NOMO-1 treated with dmso at 0.1 percent for 144 hours (cell line): ENCODE measurements around the gene RBBP8.
"Not testable (repeated sequence)": the region's sequence is repeated elsewhere in the genome, so short reads cannot be mapped to it uniquely, and the experiment has no call there.

Experiments used
- DNase-seq: peaks from one replicate; lab custom pipeline; 2025; ENCODE audit not compliant: unreplicated experiment; lab: John Stamatoyannopoulos, UW

The RBBP8 gene

GRCh38 chr18:22939649-22940048, 6.5 kb downstream of the RBBP8 start:
- peak; percentile 46 for DNase-seq

DNA sequence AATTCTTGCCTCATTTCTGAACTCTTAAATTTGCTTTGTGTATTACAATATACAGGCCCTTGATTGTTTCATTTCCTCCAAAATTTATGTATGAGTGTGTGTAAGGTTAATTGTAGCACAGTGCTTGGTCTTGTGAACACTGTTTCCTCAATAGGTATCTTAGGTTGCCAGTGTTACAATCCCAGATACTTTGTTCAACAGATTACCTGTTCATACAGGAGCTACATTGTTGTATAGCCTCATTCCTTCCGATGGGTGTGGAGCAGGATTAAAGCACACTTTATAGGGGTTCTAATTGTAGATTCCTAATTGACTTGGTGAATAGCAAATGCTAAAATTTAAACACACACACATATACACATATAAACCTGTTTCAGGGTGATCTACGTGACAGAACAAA, 10.7 kb downstream of the RBBP8 start:
- no peak for DNase-seq

DNA sequence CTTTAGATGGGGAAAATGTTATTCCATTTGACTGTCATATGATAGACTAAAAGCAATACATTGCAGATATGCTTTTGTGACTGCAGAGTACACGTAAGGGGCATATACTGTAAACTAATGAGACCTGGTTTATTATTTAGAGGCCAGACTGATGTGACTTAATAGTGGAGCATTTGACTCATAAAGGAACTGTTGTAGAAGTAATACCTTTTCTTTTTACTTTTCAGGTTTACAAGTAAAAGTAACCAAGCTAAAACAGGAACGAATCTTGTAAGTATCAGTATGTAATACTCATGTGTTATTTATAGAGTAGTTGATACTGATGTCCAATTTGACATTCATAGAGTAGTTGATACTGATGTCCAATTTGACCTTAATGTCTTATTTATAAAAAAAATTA, 13.1 kb downstream of the RBBP8 start:
- DNase-seq, result no peak

GRCh38 chr18:22946846-22947245, 13.7 kb downstream of the RBBP8 start:
- no peak for DNase-seq

DNA sequence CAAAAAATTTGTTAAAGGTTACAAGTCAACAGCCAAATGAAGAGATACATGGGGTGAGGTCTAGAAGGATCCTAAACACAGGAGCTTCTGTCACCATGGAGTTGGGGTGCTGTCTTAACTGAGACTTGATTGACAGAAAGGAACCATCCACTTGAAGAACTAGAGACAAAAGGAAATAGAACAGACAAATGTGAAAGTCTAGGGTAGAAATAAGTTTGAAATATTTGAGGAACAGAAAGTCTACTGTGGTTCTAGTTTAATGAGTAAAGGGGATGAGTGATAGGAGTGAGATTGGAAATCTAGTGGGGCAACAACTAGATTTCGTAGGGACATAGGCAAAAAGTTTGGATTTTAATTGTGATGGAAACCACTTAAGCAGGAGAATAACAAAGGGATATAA, 18.7 kb downstream of the RBBP8 start:
- DNase-seq, result no peak

DNA sequence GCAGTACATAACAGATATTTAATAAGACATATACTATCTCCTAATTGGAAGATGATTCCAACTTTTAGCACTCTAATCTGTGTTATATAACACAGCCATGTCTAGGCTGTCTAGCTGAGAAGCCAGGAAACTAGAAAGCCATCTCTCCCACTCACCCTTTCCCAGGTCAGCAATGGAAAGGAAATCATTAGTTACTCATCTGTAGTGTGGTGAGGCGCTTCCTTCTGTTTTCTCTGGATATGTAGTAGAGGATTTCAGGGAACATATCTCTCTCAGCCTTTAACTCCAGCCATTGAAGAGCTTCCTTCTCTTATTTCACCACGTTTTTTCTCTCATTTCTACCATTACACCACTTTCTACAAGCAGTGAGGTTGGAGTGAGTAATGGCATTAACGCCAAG, 19.4 kb downstream of the RBBP8 start:
- no peak for DNase-seq

- DNase-seq, result not testable (repeated sequence)
Observed at GRCh38 chr18:22953982-22954381, 20.9 kb downstream of the RBBP8 start.

DNA sequence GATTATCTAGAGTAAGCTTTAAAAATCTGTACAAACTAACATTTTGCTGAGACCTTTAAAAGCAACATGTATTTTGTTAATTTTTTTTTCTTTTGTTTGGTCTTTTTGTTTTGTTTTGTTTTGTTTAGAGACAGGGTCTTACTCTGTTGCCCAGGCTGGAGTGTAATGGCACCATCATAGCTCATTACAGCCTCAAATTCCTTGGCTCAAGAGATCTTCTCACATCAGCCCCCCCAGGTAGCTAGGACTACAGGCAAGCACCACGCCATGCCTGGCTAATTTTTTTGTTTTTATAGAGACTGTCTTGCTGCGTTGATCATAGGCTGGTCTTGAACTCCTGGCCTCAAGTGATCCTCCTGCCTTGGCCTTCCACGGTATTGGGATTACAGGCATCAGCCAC, 23.1 kb downstream of the RBBP8 start:
- no peak for DNase-seq

GRCh38 chr18:22961156-22961555, 28.0 kb downstream of the RBBP8 start:
- DNase-seq, result no peak

- DNase-seq, result no peak
Observed at GRCh38 chr18:22962004-22962403, 28.9 kb downstream of the RBBP8 start.

DNA sequence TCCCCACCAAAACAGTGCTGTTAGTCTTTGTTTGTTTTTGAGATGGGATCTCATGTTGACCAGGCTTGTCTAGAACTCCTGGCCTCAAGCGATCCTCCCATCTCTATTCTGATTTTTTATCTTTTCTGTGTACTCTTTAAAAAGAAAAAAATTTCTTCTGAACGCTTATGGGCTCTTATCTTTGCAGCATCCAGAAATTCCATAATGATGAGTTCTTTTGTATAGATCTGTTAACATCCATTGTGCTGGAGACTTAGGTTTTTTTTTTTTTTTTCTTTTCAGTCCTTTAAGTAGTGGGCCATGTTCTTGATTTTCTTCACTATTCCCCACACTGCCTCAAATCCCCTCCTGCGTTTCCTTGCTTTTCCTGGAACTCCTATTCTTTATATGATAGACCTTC, 31.0 kb downstream of the RBBP8 start:
- DNase-seq, result no peak

- no peak for DNase-seq
Observed at GRCh38 chr18:22964722-22965121, 31.6 kb downstream of the RBBP8 start.

DNA sequence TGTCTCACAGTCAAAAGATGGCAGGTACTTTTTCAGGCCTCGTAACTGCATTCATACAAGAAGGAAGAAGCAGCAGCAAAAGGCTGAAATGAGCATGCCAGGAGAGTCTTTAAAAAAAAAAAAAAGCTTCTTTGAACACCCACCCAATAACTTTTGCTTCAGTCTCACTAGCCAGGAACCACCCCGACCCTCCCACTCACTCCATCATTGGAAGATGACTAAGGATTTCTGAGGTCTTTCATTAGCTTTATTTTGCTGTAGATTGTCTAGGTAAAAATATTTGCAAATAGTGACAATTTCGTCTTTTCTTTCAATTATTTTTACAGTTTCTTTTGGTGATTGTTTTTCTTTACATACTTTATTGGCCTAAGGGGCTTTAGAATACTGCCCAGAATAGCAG, 37.9 kb downstream of the RBBP8 start:
- no peak for DNase-seq

DNA sequence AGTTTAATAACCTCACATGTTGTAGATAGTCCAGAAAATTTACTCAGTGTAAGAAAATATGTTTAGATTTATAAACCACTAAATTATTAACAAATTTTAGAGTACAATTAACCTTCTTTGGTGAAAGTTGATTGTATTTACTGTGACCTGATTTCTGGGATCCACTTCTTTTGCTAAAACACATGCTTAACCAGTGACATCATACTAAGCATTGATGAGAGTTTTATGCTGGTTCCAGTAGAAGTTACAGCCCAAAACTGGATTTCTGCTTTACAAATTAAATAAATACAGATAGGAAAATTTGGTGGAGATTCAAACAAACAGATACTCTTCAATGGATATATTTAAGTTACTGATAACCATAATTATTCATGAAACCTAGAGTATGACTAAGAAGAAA, 40.9 kb downstream of the RBBP8 start:
- no peak for DNase-seq

DNA sequence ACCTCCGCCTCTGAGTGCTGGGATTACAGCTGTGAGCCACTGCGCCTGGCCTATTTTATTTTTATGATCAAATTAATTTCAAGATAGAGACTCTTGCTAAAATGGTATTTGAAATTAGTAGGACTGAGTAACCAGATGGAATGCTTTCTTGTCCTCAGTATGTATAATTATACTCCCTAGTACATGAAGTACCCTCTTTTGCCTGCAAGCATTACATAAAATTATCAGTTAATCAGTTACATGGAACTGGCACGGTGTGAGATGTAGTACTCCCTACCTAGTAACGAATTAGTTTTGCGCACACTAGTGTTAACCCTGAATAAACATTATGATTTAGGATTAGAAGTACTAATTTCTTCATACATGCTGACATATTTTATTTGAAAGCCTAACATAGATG, 41.6 kb downstream of the RBBP8 start:
- no peak for DNase-seq

DNA sequence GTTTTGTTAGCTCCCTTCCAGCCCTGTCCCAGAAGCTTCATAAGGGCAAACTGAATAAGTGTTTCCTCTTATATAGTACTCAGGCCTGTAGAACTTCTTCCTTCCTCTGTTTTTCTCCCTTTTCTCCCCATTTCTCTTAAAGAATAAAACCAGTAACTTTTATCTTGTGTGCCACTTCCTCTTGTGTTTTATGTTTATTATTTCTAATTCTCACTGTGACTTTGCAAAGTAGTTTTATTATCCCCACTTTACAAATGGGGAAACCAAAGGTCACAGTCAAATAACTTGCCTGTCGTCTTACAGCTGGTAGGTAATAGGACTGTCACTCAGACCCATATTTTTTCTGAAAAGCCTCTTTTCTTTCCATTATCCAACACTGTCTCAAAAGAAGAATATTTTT, 42.4 kb downstream of the RBBP8 start:
- no peak for DNase-seq

- no peak for DNase-seq
Observed at GRCh38 chr18:22977847-22978701, 44.9 kb downstream of the RBBP8 start.

DNA sequence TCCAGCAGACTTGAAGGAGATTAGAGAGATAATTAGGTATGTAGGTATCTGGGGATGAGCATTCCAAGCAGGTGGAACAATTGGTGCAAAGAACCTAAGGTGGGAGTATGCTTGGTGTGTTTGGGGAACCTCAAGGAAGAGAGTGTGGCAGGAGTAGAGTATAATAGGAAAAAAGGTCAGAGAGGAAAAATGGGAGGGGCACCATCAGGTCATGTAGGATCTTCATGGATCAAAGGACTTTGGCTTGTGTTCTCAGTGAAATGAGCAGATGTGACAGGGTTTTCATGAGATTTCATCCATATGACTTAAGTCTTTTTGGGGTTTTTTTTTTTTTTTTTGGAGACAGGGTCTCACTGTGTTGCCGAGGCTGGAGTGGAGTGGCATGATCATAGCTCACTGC, 47.3 kb downstream of the RBBP8 start:
- DNase-seq, result no peak

DNA sequence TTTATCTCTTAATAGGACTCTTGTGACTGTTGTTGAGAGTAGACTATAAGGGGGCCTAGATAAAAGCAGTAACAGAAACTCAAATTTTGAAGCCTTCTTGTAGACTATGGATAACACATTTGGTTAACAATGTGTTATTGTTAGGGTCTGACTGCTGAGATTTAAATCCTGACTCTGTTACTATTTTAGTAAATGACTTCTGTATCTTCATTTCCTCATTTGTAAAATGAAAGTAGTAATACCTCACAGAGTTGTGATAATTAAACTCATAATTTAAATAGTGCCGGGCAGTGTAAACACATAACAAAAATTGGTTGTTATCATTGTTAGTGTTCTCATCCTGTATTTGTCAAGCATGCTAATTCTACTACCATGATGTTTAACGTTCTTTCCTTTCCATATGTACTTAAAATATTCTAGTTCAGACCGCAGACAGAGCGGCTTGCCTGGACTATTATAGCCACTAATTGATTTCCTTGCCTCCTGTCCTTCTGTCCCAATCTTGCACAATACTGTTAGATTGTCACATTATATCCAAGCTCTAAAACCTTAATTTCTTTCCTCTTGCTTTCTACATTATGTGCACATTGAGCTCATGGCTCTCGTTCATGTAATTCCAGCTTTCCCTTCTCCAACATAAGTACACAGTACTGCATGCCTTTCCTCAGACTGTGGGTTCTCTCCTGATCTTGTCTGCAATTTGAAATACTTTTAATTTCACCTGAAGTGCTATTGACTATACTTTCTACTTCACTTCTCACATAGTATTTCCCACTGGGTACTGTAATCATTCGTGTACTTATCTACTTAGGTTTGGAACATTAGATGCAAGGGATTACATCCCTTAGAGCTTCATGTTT, 48.4 kb downstream of the RBBP8 start:
- DNase-seq, result no peak

DNA sequence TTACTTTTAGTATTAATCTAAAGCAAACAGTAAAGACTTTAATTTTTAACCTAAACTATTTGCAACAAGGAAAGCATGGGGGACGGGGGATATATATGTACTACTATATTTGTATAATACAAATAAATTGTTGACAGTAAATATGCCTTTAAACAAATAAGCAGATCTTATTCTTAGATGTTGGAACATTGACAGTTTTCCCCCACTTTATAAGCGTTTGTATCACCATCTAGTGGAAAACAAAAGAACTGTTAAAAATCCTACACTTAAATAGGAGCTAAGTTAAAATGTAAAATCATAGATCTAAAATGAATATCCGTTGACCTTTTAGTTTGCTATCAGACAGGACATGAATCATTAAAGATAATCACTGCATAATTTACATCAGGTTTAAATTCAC, 50.0 kb downstream of the RBBP8 start:
- DNase-seq, result no peak

DNA sequence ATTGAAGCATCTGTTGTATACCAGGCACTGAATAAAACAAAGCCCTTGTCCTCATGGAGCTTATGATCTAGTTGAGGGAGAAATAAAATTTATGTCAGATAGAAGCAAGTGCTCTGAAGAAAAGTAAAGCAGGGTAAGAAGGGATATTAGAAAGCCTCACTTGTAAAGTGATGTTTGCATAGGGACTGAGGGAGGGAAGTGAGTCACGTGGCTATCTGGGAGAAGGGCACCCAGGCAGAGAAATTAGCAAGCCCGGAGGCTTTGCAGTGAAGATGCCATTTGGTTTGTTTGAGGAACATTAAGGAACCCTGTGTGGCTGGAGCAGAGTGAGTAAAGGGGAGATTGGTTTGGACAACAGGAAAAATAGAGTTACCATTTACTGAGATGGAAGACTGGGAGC, 52.1 kb downstream of the RBBP8 start:
- DNase-seq, result no peak

- no peak for DNase-seq
Observed at GRCh38 chr18:22987547-22988189, 54.5 kb downstream of the RBBP8 start.
